HG02763 (cell line): ENCODE measurements around the gene MAPRE3.
"Not testable (repeated sequence)": the region's sequence is repeated elsewhere in the genome, so short reads cannot be mapped to it uniquely, and the experiment has no call there.

Experiments
- ATAC-seq: cut with Tn5 transposase; IDR thresholded peaks from one replicate; pipeline ENCODE4 v1.9.1; 2021; ENCODE audit warnings: mild to moderate bottlenecking, moderate library complexity; ENCODE audit not compliant: unreplicated experiment

MAPRE3 gene

GRCh38 chr2:27067385-27067784 is 96.9 kb downstream of the MAPRE3 start:
- ATAC-seq, result no peak

- no peak for ATAC-seq
Measured at GRCh38 chr2:27069436-27069835, 99.0 kb downstream of the MAPRE3 start.

- no peak for ATAC-seq
Measured at GRCh38 chr2:27069961-27070618, 99.7 kb downstream of the MAPRE3 start.

GRCh38 chr2:27070653-27071276 is 100.3 kb downstream of the MAPRE3 start:
- no peak for ATAC-seq

- ATAC-seq, result peak; percentile 88
Measured at GRCh38 chr2:27071277-27071989, 101.0 kb downstream of the MAPRE3 start, which contains the start of gene OST4. TSS of gene OST4 (minus strand) at chr2:27071654.

GRCh38 chr2:27071990-27072830 is 101.8 kb downstream of the MAPRE3 start:
- peak; percentile 27 for ATAC-seq

- no peak for ATAC-seq
Measured at GRCh38 chr2:27072920-27073319, 102.5 kb downstream of the MAPRE3 start.

- ATAC-seq, result no peak
Measured at GRCh38 chr2:27073782-27074181, 103.3 kb downstream of the MAPRE3 start.

GRCh38 chr2:27074738-27075565 is 104.5 kb downstream of the MAPRE3 start:
- no peak for ATAC-seq

GRCh38 chr2:27075566-27075871 is 105.1 kb downstream of the MAPRE3 start:
- not testable (repeated sequence) for ATAC-seq

GRCh38 chr2:27076323-27076722 is 105.9 kb downstream of the MAPRE3 start:
- no peak for ATAC-seq
